ENCODE measurements around the gene GAS5. TPM values are rescaled to one million over a fixed set of nuclear protein-coding genes. Genes with fewer than 3 reads are reported as not detected.

Gene GAS5
- total and polyA plus RNA-seq, 9 of the 15 experiments (the other 6 are each of a cell fraction or from before 2014, with no cell fraction given) = 565 to 1,860 (median 1,006) TPM

GRCh38 chr1:173871500-173871899, 3.7 kb upstream of the GAS5 start (continued):
- TF ChIP-seq USF2 (CRISPR knock-in tag; IDR thresholded peaks at IDR 0.05) (peak; percentile 55), ZBTB26 (CRISPR knock-in tag; IDR thresholded peaks at IDR 0.05) (no peak), CBX3 (IDR thresholded peaks at IDR 0.05; ENCODE audit: borderline replicate concordance in 1 of 2, low read length in 2 of 2) (0 out of 3 replicates have a peak, but pooled peaks of 1 of the 2 experiments have one; percentile 4), RCOR1 (IDR thresholded peaks at IDR 0.05; ENCODE audit: borderline replicate concordance in 1 of 2, low read depth in 2 of 2, low read length in 2 of 2) (no peak), ZNF277 (CRISPR knock-in tag; IDR thresholded peaks at IDR 0.05; ENCODE audit: borderline replicate concordance) (no peak), NFRKB (IDR thresholded peaks at IDR 0.05; ENCODE audit: low read depth) (no peak), MTA3 (IDR thresholded peaks at IDR 0.05; ENCODE audit: borderline replicate concordance) (no peak), CAMTA2 (CRISPR knock-in tag; conservative IDR thresholded peaks at IDR 0.05) (no peak), FOXJ3 (CRISPR knock-in tag; IDR thresholded peaks at IDR 0.05) (no peak), COPS2 (conservative IDR thresholded peaks at IDR 0.05) (no peak), ZC3H11A (IDR thresholded peaks at IDR 0.05; ENCODE audit: low read depth, low read length) (no peak), ZNF24 (IDR thresholded peaks at IDR 0.05) (no peak)
- TF ChIP-seq, protein P1, sequence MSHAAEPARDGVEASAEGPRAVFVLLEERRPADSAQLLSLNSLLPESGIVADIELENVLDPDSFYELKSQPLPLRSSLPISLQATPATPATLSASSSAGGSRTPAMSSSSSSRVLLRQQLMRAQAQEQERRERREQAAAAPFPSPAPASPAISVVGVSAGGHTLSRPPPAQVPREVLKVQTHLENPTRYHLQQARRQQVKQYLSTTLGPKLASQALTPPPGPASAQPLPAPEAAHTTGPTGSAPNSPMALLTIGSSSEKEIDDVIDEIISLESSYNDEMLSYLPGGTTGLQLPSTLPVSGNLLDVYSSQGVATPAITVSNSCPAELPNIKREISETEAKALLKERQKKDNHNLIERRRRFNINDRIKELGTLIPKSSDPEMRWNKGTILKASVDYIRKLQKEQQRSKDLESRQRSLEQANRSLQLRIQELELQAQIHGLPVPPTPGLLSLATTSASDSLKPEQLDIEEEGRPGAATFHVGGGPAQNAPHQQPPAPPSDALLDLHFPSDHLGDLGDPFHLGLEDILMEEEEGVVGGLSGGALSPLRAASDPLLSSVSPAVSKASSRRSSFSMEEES (CRISPR knock-in tag; IDR thresholded peaks at IDR 0.05) = peak; percentile 95
- TF ChIP-seq, protein P2, sequence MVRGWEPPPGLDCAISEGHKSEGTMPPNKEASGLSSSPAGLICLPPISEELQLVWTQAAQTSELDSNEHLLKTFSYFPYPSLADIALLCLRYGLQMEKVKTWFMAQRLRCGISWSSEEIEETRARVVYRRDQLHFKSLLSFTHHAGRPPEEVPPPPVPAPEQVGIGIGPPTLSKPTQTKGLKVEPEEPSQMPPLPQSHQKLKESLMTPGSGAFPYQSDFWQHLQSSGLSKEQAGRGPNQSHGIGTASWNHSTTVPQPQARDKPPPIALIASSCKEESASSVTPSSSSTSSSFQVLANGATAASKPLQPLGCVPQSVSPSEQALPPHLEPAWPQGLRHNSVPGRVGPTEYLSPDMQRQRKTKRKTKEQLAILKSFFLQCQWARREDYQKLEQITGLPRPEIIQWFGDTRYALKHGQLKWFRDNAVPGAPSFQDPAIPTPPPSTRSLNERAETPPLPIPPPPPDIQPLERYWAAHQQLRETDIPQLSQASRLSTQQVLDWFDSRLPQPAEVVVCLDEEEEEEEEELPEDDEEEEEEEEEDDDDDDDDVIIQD (CRISPR knock-in tag; IDR thresholded peaks at IDR 0.05) = no peak
- TF ChIP-seq, protein P3, sequence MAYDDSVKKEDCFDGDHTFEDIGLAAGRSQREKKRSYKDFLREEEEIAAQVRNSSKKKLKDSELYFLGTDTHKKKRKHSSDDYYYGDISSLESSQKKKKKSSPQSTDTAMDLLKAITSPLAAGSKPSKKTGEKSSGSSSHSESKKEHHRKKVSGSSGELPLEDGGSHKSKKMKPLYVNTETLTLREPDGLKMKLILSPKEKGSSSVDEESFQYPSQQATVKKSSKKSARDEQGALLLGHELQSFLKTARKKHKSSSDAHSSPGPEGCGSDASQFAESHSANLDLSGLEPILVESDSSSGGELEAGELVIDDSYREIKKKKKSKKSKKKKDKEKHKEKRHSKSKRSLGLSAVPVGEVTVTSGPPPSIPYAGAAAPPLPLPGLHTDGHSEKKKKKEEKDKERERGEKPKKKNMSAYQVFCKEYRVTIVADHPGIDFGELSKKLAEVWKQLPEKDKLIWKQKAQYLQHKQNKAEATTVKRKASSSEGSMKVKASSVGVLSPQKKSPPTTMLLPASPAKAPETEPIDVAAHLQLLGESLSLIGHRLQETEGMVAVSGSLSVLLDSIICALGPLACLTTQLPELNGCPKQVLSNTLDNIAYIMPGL (CRISPR knock-in tag; IDR thresholded peaks at IDR 0.05) = no peak
- TF ChIP-seq, protein P4, sequence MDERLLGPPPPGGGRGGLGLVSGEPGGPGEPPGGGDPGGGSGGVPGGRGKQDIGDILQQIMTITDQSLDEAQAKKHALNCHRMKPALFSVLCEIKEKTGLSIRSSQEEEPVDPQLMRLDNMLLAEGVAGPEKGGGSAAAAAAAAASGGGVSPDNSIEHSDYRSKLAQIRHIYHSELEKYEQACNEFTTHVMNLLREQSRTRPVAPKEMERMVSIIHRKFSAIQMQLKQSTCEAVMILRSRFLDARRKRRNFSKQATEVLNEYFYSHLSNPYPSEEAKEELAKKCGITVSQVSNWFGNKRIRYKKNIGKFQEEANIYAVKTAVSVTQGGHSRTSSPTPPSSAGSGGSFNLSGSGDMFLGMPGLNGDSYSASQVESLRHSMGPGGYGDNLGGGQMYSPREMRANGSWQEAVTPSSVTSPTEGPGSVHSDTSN (CRISPR knock-in tag; IDR thresholded peaks at IDR 0.05; ENCODE audit: low read depth) = no peak
- TF ChIP-seq, protein P4 (tag; conservative IDR thresholded peaks at IDR 0.05; ENCODE audit: low read depth) = no peak
